SK-N-SH (cell line): ENCODE data around the gene KCNC2. TPM values are rescaled to one million over a fixed set of nuclear protein-coding genes. Genes with fewer than 3 reads are reported as not detected.

Source experiments
- CTCF ChIA-PET: fragments of 300-600, 350-600 bp; formaldehyde crosslinking; extraction: SDS; loops from one replicate; lab custom pipeline; 2021; lab: Yijun Ruan, JAX
- POLR2A ChIA-PET: fragments of 350-600 bp; sonication (Branson Sonifier 250); formaldehyde crosslinking; extraction: SDS; loops from one replicate; lab custom pipeline; 2020; ENCODE audit warnings: antibody characterized with exemption, inconsistent platforms; lab: Yijun Ruan, JAX
- DNase-seq: peaks from one replicate; pipeline ENCODE4 v3.0.0; 2012
- H2AFZ ChIP-seq: fragments of 200-600 bp; sonication (generic); 2 replicates; pipeline ENCODE4 v1.8.1; 2016; ENCODE audit warnings: antibody characterized with exemption, mild to moderate bottlenecking, low read depth
- H3F3A ChIP-seq: fragments of 200-600 bp; sonication (generic); replicated peaks from 2 replicates; pipeline ENCODE3; 2016; ENCODE audit warnings: antibody characterized with exemption, mild to moderate bottlenecking; ENCODE audit not compliant: insufficient read depth
- H3K27ac ChIP-seq, 2 experiments: fragments of 200-500 bp in 1 of 2; fragments of 200-600 bp in 1 of 2; sonication (Bioruptor generic) in 1 of 2; sonication (generic), shearing (Covaris generic) in 1 of 2; 2 replicates each; pipeline versions ENCODE4 v1.5.1 to v1.6.1; 2014 to 2016; ENCODE audit warnings: low read depth in 2 of 2, inconsistent platforms in 1 of 2, low read length in 1 of 2, mild to moderate bottlenecking in 1 of 2, mixed read lengths in 1 of 2
- H3K27me3 ChIP-seq: fragments of 200-600 bp; sonication (generic), shearing (Covaris generic); 2 replicates; pipeline ENCODE4 v1.6.1; 2016; ENCODE audit warnings: mixed run types; ENCODE audit not compliant: insufficient read depth
- H3K36me3 ChIP-seq, 2 experiments: fragments of 200-500 bp in 1 of 2; fragments of 200-600 bp in 1 of 2; sonication (Bioruptor generic) in 1 of 2; sonication (generic) in 1 of 2; replicated peaks in 1 of 2; 2 replicates each; pipeline versions ENCODE3 to v1.5.1; 2014 to 2016; ENCODE audit warnings: low read length in 1 of 2, mild to moderate bottlenecking in 1 of 2; ENCODE audit not compliant: insufficient read depth in 2 of 2, control insufficient read depth in 1 of 2
- H3K4me1 ChIP-seq, 2 experiments: fragments of 200-500 bp in 1 of 2; fragments of 200-600 bp in 1 of 2; sonication (Bioruptor generic) in 1 of 2; sonication (generic), shearing (Covaris generic) in 1 of 2; 2 replicates each; pipeline versions ENCODE4 v1.5.1 to v1.6.1; 2014 to 2016; ENCODE audit warnings: low read depth in 1 of 2, low read length in 1 of 2, mixed run types in 1 of 2; ENCODE audit not compliant: insufficient read depth in 2 of 2, control insufficient read depth in 1 of 2
- H3K4me2 ChIP-seq: fragments of 200-600 bp; sonication (generic), shearing (Covaris generic); 2 replicates; pipeline ENCODE4 v1.6.1; 2017; ENCODE audit warnings: mixed run types
- H3K4me3 ChIP-seq, 2 experiments: fragments of 200-500 bp in 1 of 2; fragments of 200-600 bp in 1 of 2; sonication (Bioruptor generic) in 1 of 2; sonication (generic), shearing (Covaris generic) in 1 of 2; 2 replicates each; pipeline versions ENCODE4 v1.5.1 to v1.8.1; 2014 to 2016; ENCODE audit warnings: low read depth in 2 of 2, inconsistent platforms in 1 of 2, low read length in 1 of 2, mild to moderate bottlenecking in 1 of 2, mixed read lengths in 1 of 2, moderate library complexity in 1 of 2
- H3K79me2 ChIP-seq: fragments of 200-600 bp; sonication (generic); 2 replicates; pipeline ENCODE4 v1.8.1; 2017; ENCODE audit warnings: mild to moderate bottlenecking; ENCODE audit not compliant: insufficient read depth
- H3K9ac ChIP-seq: fragments of 200-600 bp; sonication (generic); 2 replicates; pipeline ENCODE4 v1.6.1; 2017; ENCODE audit warnings: mixed run types
- H3K9me2 ChIP-seq: fragments of 200-600 bp; sonication (generic); 2 replicates; pipeline ENCODE4 v1.6.1; 2017; ENCODE audit warnings: mixed run types
- H3K9me3 ChIP-seq: fragments of 200-600 bp; sonication (generic); 2 replicates; pipeline ENCODE4 v1.6.1; 2017; ENCODE audit warnings: mixed run types, mild to moderate bottlenecking, moderate library complexity
- H4K20me1 ChIP-seq: fragments of 200-600 bp; sonication (generic); 2 replicates; pipeline ENCODE4 v1.6.1; 2017; ENCODE audit warnings: mild to moderate bottlenecking, mixed run types; ENCODE audit not compliant: insufficient read depth
- CHD2 ChIP-seq: fragments of 150-350 bp; IDR thresholded peaks from 2 replicates; pipeline ENCODE4 v1.6.1; 2018; ENCODE audit warnings: low read length; ENCODE audit not compliant: partially characterized antibody
- ELF1 ChIP-seq: IDR thresholded peaks from 2 replicates; pipeline ENCODE4 v1.4.0; 2012
- EZH2phosphoT487 ChIP-seq: fragments of 200-600 bp; sonication (generic); IDR thresholded peaks from 2 replicates; pipeline ENCODE4 v1.6.1; 2017; ENCODE audit warnings: low read depth, mixed run types, mild to moderate bottlenecking, antibody characterized with exemption, moderate library complexity, borderline replicate concordance
- FOXJ3 ChIP-seq: sonication (generic); formaldehyde crosslinking; IDR thresholded peaks from 2 replicates; pipeline ENCODE4 v1.5.1; 2020; ENCODE audit warnings: mild to moderate bottlenecking, missing genetic modification reagents
- IRF3 ChIP-seq: fragments of 150-350 bp; IDR thresholded peaks from 2 replicates; pipeline ENCODE4 v1.6.1; 2016; ENCODE audit warnings: mild to moderate bottlenecking, low read depth, low read length
- JUND ChIP-seq: IDR thresholded peaks from 2 replicates; pipeline ENCODE4 v1.4.0; 2012
- MEF2A ChIP-seq: IDR thresholded peaks from 2 replicates; pipeline ENCODE4 v1.4.0; 2012; ENCODE audit warnings: low read depth, borderline replicate concordance
- MXI1 ChIP-seq: IDR thresholded peaks from 2 replicates; pipeline ENCODE4 v1.6.1; 2012; ENCODE audit warnings: mild to moderate bottlenecking, low read depth, low read length, improper control_type of control experiment
- NFIC ChIP-seq: IDR thresholded peaks from 2 replicates; pipeline ENCODE4 v1.4.0; 2012; ENCODE audit warnings: borderline replicate concordance
- NRF1 ChIP-seq: IDR thresholded peaks from 2 replicates; pipeline ENCODE4 v1.6.1; 2012; ENCODE audit warnings: low read depth, mild to moderate bottlenecking, low read length
- RAD21 ChIP-seq: IDR thresholded peaks from 2 replicates; pipeline ENCODE4 v1.6.1; 2012; ENCODE audit warnings: mild to moderate bottlenecking, low read length
- REST ChIP-seq: IDR thresholded peaks from 2 replicates; pipeline ENCODE4 v1.6.1; 2012; ENCODE audit warnings: mild to moderate bottlenecking, low read depth, low read length, moderate library complexity
- RXRA ChIP-seq: IDR thresholded peaks from 2 replicates; pipeline ENCODE4 v1.4.0; 2012; ENCODE audit warnings: low read depth, mild to moderate bottlenecking, borderline replicate concordance
- SIN3A ChIP-seq: IDR thresholded peaks from 2 replicates; pipeline ENCODE4 v1.6.1; 2012; ENCODE audit warnings: low read depth, mild to moderate bottlenecking, low read length, moderate library complexity, borderline replicate concordance
- TCF12 ChIP-seq: IDR thresholded peaks from 2 replicates; pipeline ENCODE4 v1.4.0; 2012
- USF1 ChIP-seq: IDR thresholded peaks from 2 replicates; pipeline ENCODE4 v1.4.0; 2012; ENCODE audit warnings: low read depth, borderline replicate concordance
- ZBTB33 ChIP-seq: IDR thresholded peaks from 2 replicates; pipeline ENCODE4 v1.4.0; 2012; ENCODE audit warnings: low read depth, borderline replicate concordance
- WGBS: methylation state at CpG from one replicate; pipeline ENCODE4 v1.1.6; 2017; ENCODE audit warnings: low lambda C conversion rate; 5-methylcytosine and 5-hydroxymethylcytosine counted together
- polyA plus RNA-seq, 3 experiments: library from polyadenylated mRNA; depleted of rRNA; stranded (reverse); fragments of >200 nt; gene quantifications; 2 replicates each; pipeline ENCODE4 v1.2.3, GENCODE V29; 2012

Gene KCNC2
- not detected in 2 replicates for polyA plus RNA-seq (2012; rRNA removed)
- not detected in 2 replicates for polyA plus RNA-seq (2012; cell fraction: cytosol; rRNA removed)
- polyA plus RNA-seq (2012; cell fraction: nucleus; rRNA removed): not detected in 2 replicates

- Histone ChIP-seq H3K4me3 (peak within 1 kb of the TSS; percentile 32 to 44), H3K4me1 (no peaks in the 10 kb centered on the region; a peak in 1 of 4 replicates), H3F3A (no peaks in the 10 kb centered on the region), H3K36me3 (no peaks in the 10 kb centered on the region), H3K9me3 (no peaks in the 10 kb centered on the region), H3K79me2 (no peaks in the 10 kb centered on the region), H3K9me2 (no peaks in the 10 kb centered on the region), H3K9ac (no peak within 1 kb of the TSS), H3K27me3 (peaks cover 28% of the 10 kb centered on the region; the same call in 1 of the 2 replicates), H2AFZ (0 out of 2 replicates have a peak within 1 kb of the TSS, but pooled peaks have one; percentile 16), H4K20me1 (no peaks in the 10 kb centered on the region), H3K27ac (no peak within 1 kb of the TSS), H3K4me2 (peak within 1 kb of the TSS; percentile 74)
- TF ChIP-seq EZH2phosphoT487: no peak
- no peak for TF ChIP-seq RAD21
- no peak for TF ChIP-seq TCF12
- TF ChIP-seq SIN3A: no peak
- TF ChIP-seq ZBTB33: no peak
- TF ChIP-seq JUND: no peak
- TF ChIP-seq USF1: no peak
- no peak for TF ChIP-seq REST
- TF ChIP-seq NRF1: no peak
- TF ChIP-seq IRF3: no peak
- no peak for TF ChIP-seq MEF2A
- no peak for TF ChIP-seq RXRA
- no peak for TF ChIP-seq FOXJ3 (CRISPR knock-in tag)
- no peak for TF ChIP-seq CHD2
- no peak for TF ChIP-seq MXI1
- TF ChIP-seq NFIC: no peak
- TF ChIP-seq ELF1: no peak
- CTCF ChIA-PET: interaction anchor here (0.7 kb wide), 1 partner anchor 10 kb away, joined by 3 read pairs; no protein-coding TSS in a partner anchor
- 2% methylated on average over 3 of the region's 3 CpGs for WGBS
- POLR2A ChIA-PET: no interaction called here
- no peak for DNase-seq
Observed at GRCh38 chr12:75209812-75210138, at the start of gene KCNC2. Gene KCNC2, minus strand, starts transcription at chr12:75209839.
